Smooth muscle cell (in vitro differentiated cells): ENCODE results near the gene DENND6A. TPM values are rescaled to one million over a fixed set of nuclear protein-coding genes. Genes with fewer than 3 reads are reported as not detected.

ENCODE experiments used
- DNase-seq: peaks from one replicate; lab custom pipeline; 2025; ENCODE audit not compliant: unreplicated experiment; lab: John Stamatoyannopoulos, UW
- H2AFZ ChIP-seq: fragments of 200-600 bp; sonication (generic); 2 replicates; pipeline ENCODE4 v1.6.0; 2016; ENCODE audit warnings: antibody characterized with exemption, low read depth, mild to moderate bottlenecking
- H3F3A ChIP-seq: fragments of 200-600 bp; sonication (generic); 2 replicates; pipeline ENCODE4 v1.6.0; 2017; ENCODE audit warnings: antibody characterized with exemption, low read depth
- H3K27ac ChIP-seq: fragments of 200-600 bp; sonication (generic); 2 replicates; pipeline ENCODE4 v1.5.1; 2016; ENCODE audit warnings: low read depth, mild to moderate bottlenecking
- H3K27me3 ChIP-seq: fragments of 200-600 bp; sonication (generic); 2 replicates; pipeline ENCODE4 v1.6.1; 2016; ENCODE audit warnings: low read depth, mild to moderate bottlenecking
- H3K36me3 ChIP-seq: fragments of 200-600 bp; sonication (generic); 2 replicates; pipeline ENCODE4 v1.5.1; 2016; ENCODE audit warnings: low read depth
- H3K4me1 ChIP-seq: fragments of 200-600 bp; sonication (generic); 2 replicates; pipeline ENCODE4 v1.5.1; 2016; ENCODE audit warnings: low read depth
- H3K4me2 ChIP-seq: fragments of 200-600 bp; sonication (generic); 2 replicates; pipeline ENCODE4 v1.6.0; 2016; ENCODE audit warnings: mild to moderate bottlenecking
- H3K4me3 ChIP-seq: fragments of 200-600 bp; sonication (generic); 2 replicates; pipeline ENCODE4 v1.5.1; 2016; ENCODE audit warnings: mild to moderate bottlenecking
- H3K79me2 ChIP-seq: fragments of 200-600 bp; sonication (generic); 2 replicates; pipeline ENCODE4 v1.6.0; 2016; ENCODE audit warnings: low read depth, mild to moderate bottlenecking
- H3K9ac ChIP-seq: fragments of 200-600 bp; sonication (generic); 2 replicates; pipeline ENCODE4 v1.6.0; 2016; ENCODE audit warnings: low read depth
- H3K9me3 ChIP-seq: fragments of 200-600 bp; sonication (generic); replicated peaks from 2 replicates; pipeline ENCODE4 v1.5.1; 2016; ENCODE audit warnings: low read depth
- H4K20me1 ChIP-seq: fragments of 200-600 bp; sonication (generic); 2 replicates; pipeline ENCODE4 v1.6.0; 2016; ENCODE audit warnings: low read depth
- WGBS: methylation state at CpG from one replicate; pipeline ENCODE4 v1.1.7; 2016; ENCODE audit warnings: low lambda C conversion rate; 5-methylcytosine and 5-hydroxymethylcytosine counted together
- polyA plus RNA-seq: library from polyadenylated mRNA; unstranded; fragments of >200 nt; fragmentation: Nextera tagmentation; extraction: Ambion mirVana; gene quantifications from 2 replicates; pipeline ENCODE4 v1.2.1, GENCODE V29; 2016
- total RNA-seq: library from RNA; depleted of rRNA; stranded (reverse); fragments of >200 nt; gene quantifications from 2 replicates; pipeline ENCODE4 v1.2.3, GENCODE V29; 2014
- TF ChIP-seq, protein P1 (sequence below): fragments of 200-600 bp; sonication (generic); IDR thresholded peaks from 2 replicates; pipeline ENCODE4 v1.5.1; 2017; ENCODE audit warnings: borderline replicate concordance, mild to moderate bottlenecking, antibody characterized with exemption; ENCODE audit not compliant: insufficient read depth, poor library complexity, severe bottlenecking

DENND6A gene
- total and polyA plus RNA-seq, 2 experiments from 2014 or later = 8.4 to 27.1 TPM

DNA sequence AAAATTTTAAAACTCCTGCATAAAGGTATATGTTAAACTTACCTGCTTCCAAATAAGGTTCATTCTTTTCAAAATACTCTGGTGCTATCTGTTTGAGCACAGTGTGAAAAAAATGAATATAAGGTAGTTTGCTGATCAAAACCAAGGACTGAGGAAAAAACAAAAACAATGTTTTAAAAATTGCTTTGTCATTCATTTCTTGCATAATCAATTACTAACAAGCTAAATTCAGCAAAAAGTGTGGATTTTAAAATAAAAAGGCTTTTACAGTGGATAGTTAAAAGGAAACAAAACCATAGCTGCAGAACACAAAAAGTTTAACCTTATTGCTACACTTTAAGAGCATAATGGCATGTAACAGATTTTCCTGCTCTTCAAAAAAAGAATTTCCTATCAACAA is 31.5 kb downstream of the DENND6A start:
- Histone ChIP-seq H3K36me3 (peaks cover 4% of the 10 kb centered on the region), H3K27ac (no peak overlapping the region), H2AFZ (no peak overlapping the region), H3K27me3 (no peaks in the 10 kb centered on the region), H3K9ac (no peak overlapping the region), H3K9me3 (no peaks in the 10 kb centered on the region), H3F3A (no peaks in the 10 kb centered on the region), H3K4me3 (no peak overlapping the region), H4K20me1 (no peaks in the 10 kb centered on the region), H3K4me2 (no peak overlapping the region), H3K79me2 (no peaks in the 10 kb centered on the region), H3K4me1 (no peaks in the 10 kb centered on the region)
- TF ChIP-seq, protein P1, sequence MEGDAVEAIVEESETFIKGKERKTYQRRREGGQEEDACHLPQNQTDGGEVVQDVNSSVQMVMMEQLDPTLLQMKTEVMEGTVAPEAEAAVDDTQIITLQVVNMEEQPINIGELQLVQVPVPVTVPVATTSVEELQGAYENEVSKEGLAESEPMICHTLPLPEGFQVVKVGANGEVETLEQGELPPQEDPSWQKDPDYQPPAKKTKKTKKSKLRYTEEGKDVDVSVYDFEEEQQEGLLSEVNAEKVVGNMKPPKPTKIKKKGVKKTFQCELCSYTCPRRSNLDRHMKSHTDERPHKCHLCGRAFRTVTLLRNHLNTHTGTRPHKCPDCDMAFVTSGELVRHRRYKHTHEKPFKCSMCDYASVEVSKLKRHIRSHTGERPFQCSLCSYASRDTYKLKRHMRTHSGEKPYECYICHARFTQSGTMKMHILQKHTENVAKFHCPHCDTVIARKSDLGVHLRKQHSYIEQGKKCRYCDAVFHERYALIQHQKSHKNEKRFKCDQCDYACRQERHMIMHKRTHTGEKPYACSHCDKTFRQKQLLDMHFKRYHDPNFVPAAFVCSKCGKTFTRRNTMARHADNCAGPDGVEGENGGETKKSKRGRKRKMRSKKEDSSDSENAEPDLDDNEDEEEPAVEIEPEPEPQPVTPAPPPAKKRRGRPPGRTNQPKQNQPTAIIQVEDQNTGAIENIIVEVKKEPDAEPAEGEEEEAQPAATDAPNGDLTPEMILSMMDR = no peak
- no peak for DNase-seq

DNA sequence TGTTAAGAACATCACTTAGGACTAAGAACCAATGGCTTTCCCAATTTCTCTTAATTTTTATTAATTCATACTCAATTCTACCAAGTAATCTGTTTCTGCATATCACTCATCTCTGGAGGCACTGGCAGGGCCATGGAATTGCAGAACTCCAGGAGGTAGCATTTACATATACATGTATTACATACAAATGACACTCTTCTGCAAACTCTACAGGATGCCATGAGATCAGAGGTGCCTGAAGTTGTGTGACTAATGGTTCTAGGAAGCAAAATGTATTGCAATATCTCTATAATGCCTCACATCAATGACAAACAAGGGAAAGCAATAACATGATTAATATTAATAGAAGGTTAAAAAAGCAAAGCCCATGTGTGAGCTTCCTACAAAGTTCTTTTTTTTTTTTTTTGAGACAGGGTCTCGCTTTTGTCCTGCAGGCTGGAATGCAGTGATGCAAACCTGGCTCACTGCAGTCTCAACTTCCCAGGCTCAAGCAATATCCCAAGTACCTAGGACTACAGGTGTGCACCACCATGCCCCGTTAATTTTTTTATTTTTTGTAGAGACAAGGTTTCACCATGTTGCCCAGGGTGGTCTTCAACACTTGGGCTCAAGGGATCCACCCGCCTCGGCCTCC is 33.0 kb downstream of the DENND6A start:
- DNase-seq = no peak
- TF ChIP-seq, protein P1 = no peak

DNA sequence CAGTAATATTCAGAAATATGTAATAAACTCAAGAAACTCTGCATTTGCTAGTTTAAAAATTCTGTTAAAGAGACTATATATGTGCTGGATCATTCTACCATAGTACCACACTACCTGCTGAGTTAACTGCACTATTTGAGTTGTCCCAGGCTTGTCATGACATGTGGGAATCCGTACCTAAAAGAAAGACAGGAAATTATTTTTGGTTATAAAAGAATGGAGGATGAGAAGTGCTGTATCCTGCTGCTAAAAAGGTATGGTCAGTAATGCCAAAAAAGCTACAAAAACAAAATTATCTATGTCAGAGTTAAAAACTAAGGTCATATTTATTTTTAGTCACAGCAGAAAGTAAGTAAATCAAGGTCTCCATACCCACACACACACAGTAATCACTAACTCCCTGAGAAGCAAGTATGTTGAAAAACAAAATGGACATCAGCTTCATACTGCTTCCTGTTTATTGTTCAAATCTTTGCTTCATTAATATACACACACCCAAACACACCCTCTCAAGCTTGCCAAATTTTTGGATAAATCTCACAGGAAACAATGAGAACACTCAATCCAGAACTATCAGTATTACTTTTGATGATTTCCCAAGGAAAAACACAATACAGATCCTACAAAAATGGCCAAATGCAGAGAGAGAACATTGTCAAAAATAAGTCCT is 33.7 kb downstream of the DENND6A start:
- H3K27me3 ChIP-seq = no peaks in the 10 kb centered on the region
- H3K36me3 ChIP-seq = peaks cover under 1% of the 10 kb centered on the region
- no peak for DNase-seq
- no peak overlapping the region for H2AFZ ChIP-seq
- H4K20me1 ChIP-seq = no peaks in the 10 kb centered on the region
- TF ChIP-seq, protein P1 = no peak
- no peak overlapping the region for H3K9ac ChIP-seq
- no peaks in the 10 kb centered on the region for H3K4me1 ChIP-seq
- no peaks in the 10 kb centered on the region for H3K9me3 ChIP-seq
- no peaks in the 10 kb centered on the region for H3K79me2 ChIP-seq
- WGBS = 89% methylated on average over 1 of the region's 1 CpG
- H3K4me2 ChIP-seq = no peak overlapping the region
- H3K4me3 ChIP-seq = no peak overlapping the region
- H3K27ac ChIP-seq = peak overlapping the region; percentile 9
- no peaks in the 10 kb centered on the region for H3F3A ChIP-seq

More for the DNA sequence above, 33.0 kb downstream of the DENND6A start:
- Histone ChIP-seq H3K4me3 (no peak overlapping the region), H3K27ac (no peak overlapping the region), H3K36me3 (peaks cover 4% of the 10 kb centered on the region), H2AFZ (no peak overlapping the region), H3F3A (no peaks in the 10 kb centered on the region), H3K27me3 (no peaks in the 10 kb centered on the region), H3K4me2 (no peak overlapping the region), H3K79me2 (no peaks in the 10 kb centered on the region), H3K9ac (no peak overlapping the region), H3K9me3 (no peaks in the 10 kb centered on the region), H4K20me1 (no peaks in the 10 kb centered on the region), H3K4me1 (no peaks in the 10 kb centered on the region)
- 93% methylated on average over 4 of the region's 4 CpGs for WGBS

DNA sequence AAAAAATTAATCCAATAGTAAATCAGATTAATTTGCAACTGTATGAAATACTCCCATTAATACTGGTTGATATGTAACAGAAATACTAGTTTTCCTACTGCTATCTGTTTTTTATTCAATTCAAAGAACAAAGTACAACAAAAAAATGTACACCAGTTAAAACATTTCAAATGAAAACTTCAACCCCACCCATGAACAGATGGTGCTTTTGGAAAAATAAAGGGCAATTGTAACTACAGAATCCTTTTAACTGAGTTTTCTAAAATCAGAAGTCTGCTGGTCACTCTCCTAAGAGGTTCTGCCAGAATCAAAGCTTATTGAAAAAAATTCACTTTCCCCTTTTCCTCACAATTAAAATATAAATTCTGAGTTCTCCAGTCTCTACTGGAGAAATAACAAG is 34.3 kb downstream of the DENND6A start:
- no peak overlapping the region for H2AFZ ChIP-seq
- H3K36me3 ChIP-seq = no peaks in the 10 kb centered on the region
- no peaks in the 10 kb centered on the region for H4K20me1 ChIP-seq
- no peak for DNase-seq
- no peaks in the 10 kb centered on the region for H3K9me3 ChIP-seq
- no peak overlapping the region for H3K4me2 ChIP-seq
- H3K27me3 ChIP-seq = no peaks in the 10 kb centered on the region
- no peaks in the 10 kb centered on the region for H3F3A ChIP-seq
- no peaks in the 10 kb centered on the region for H3K4me1 ChIP-seq
- TF ChIP-seq, protein P1 = no peak
- no peak overlapping the region for H3K9ac ChIP-seq
- H3K79me2 ChIP-seq = no peaks in the 10 kb centered on the region
- H3K4me3 ChIP-seq = no peak overlapping the region
- H3K27ac ChIP-seq = peak overlapping the region; percentile 9
